DOHH2 (cell line): ENCODE data around the gene SYNPO2.
A peak's percentile ranks its signal among the peaks of the same experiment; 100 is the strongest.

Experiments used
- H3F3A ChIP-seq: fragments of 200-600 bp; sonication (generic), shearing (Covaris generic); 2 replicates; pipeline ENCODE4 v1.6.0; 2016; ENCODE audit warnings: antibody characterized with exemption, mild to moderate bottlenecking; ENCODE audit not compliant: control insufficient read depth, insufficient read depth
- H3K27ac ChIP-seq: fragments of 200-600 bp; sonication (generic); 2 replicates; pipeline ENCODE4 v1.5.1; 2014; ENCODE audit warnings: low read depth, mild to moderate bottlenecking, low read length, moderate library complexity
- H3K27me3 ChIP-seq: fragments of 200-600 bp; sonication (generic); 2 replicates; pipeline ENCODE4 v1.6.1; 2014; ENCODE audit warnings: mild to moderate bottlenecking, low read length, mixed read lengths; ENCODE audit not compliant: control insufficient read depth
- H3K36me3 ChIP-seq: fragments of 200-600 bp; sonication (generic); 2 replicates; pipeline ENCODE4 v1.6.1; 2014; ENCODE audit warnings: mild to moderate bottlenecking, low read length, moderate library complexity, mixed read lengths; ENCODE audit not compliant: control insufficient read depth
- H3K4me1 ChIP-seq: fragments of 200-600 bp; sonication (generic); 2 replicates; pipeline ENCODE4 v1.6.1; 2014; ENCODE audit warnings: mild to moderate bottlenecking, low read length, mixed read lengths; ENCODE audit not compliant: control insufficient read depth
- H3K4me2 ChIP-seq: fragments of 200-600 bp; sonication (generic); 2 replicates; pipeline ENCODE4 v1.6.0; 2014; ENCODE audit warnings: mild to moderate bottlenecking, low read length, moderate library complexity
- H3K4me3 ChIP-seq: fragments of 200-600 bp; sonication (generic); 2 replicates; pipeline ENCODE4 v1.5.1; 2014; ENCODE audit warnings: mild to moderate bottlenecking, low read length, mixed read lengths
- H3K79me2 ChIP-seq: fragments of 200-600 bp; sonication (generic); 2 replicates; pipeline ENCODE4 v1.6.1; 2014; ENCODE audit warnings: mild to moderate bottlenecking, low read length, mixed read lengths; ENCODE audit not compliant: control insufficient read depth
- H3K9me2 ChIP-seq: fragments of 200-600 bp; sonication (generic); replicated peaks from 2 replicates; pipeline ENCODE4 v1.6.1; 2014; ENCODE audit warnings: mild to moderate bottlenecking, low read length, mixed read lengths; ENCODE audit not compliant: control insufficient read depth
- H3K9me3 ChIP-seq: fragments of 200-600 bp; sonication (generic); 2 replicates; pipeline ENCODE4 v1.6.1; 2014; ENCODE audit warnings: antibody characterized with exemption, low read length, mixed read lengths; ENCODE audit not compliant: control insufficient read depth, insufficient read depth
- H4K20me1 ChIP-seq: fragments of 200-600 bp; sonication (generic); 2 replicates; pipeline ENCODE4 v1.6.0; 2014; ENCODE audit warnings: low read depth, mild to moderate bottlenecking, antibody characterized with exemption, low read length, moderate library complexity; ENCODE audit not compliant: control insufficient read depth, insufficient read depth
- CTCF ChIP-seq: fragments of 200-600 bp; sonication (generic); IDR thresholded peaks from one replicate; pipeline ENCODE4 v1.5.1; 2014; ENCODE audit warnings: antibody characterized with exemption, mild to moderate bottlenecking, low read depth, low read length; ENCODE audit not compliant: poor library complexity, severe bottlenecking
- EZH2phosphoT487 ChIP-seq: fragments of 200-600 bp; sonication (generic); IDR thresholded peaks from 2 replicates; pipeline ENCODE4 v1.6.1; 2017; ENCODE audit warnings: borderline replicate concordance, mild to moderate bottlenecking, antibody characterized with exemption, low read length, moderate library complexity, mixed read lengths

The SYNPO2 gene

GRCh38 chr4:119037709-119038108 lies 149.1 kb downstream of the SYNPO2 start:
- Histone ChIP-seq H3K9me3 (peaks cover 3% of the 10 kb centered on the region; the same call in 1 of the 2 replicates), H4K20me1 (no peaks in the 10 kb centered on the region), H3K27ac (peak overlapping the region; percentile 89), H3F3A (peaks cover 14% of the 10 kb centered on the region), H3K36me3 (peaks cover 42% of the 10 kb centered on the region), H3K4me2 (peak overlapping the region; percentile 7; the same call in 1 of the 2 replicates), H3K4me1 (peaks cover 97% of the 10 kb centered on the region), H3K9me2 (no peaks in the 10 kb centered on the region), H3K27me3 (no peaks in the 10 kb centered on the region), H3K79me2 (peaks cover 8% of the 10 kb centered on the region; the same call in 1 of the 2 replicates), H3K4me3 (0 out of 2 replicates have a peak overlapping the region, but pooled peaks have one; percentile 5)
- TF ChIP-seq EZH2phosphoT487 (no peak), CTCF (no peak)

GRCh38 chr4:119038116-119038841 lies 149.6 kb downstream of the SYNPO2 start:
- peaks cover 98% of the 10 kb centered on the region for H3K4me1 ChIP-seq
- H3K27me3 ChIP-seq = no peaks in the 10 kb centered on the region
- no peaks in the 10 kb centered on the region for H4K20me1 ChIP-seq
- H3K79me2 ChIP-seq = peaks cover 7% of the 10 kb centered on the region; the same call in 1 of the 2 replicates
- H3K4me3 ChIP-seq = peak overlapping the region; percentile 21; the same call in 1 of the 2 replicates
- peaks cover 44% of the 10 kb centered on the region for H3K36me3 ChIP-seq
- peak overlapping the region; percentile 89 for H3K27ac ChIP-seq
- H3K9me3 ChIP-seq = peaks cover 3% of the 10 kb centered on the region; the same call in 1 of the 2 replicates
- TF ChIP-seq CTCF = no peak
- TF ChIP-seq EZH2phosphoT487 = no peak
- no peaks in the 10 kb centered on the region for H3K9me2 ChIP-seq
- peaks cover 17% of the 10 kb centered on the region for H3F3A ChIP-seq
- peak overlapping the region; percentile 36 for H3K4me2 ChIP-seq

- Histone ChIP-seq H3K79me2 (peaks cover 8% of the 10 kb centered on the region; the same call in 1 of the 2 replicates), H3K4me3 (peak overlapping the region; percentile 21; the same call in 1 of the 2 replicates), H3K27ac (peak overlapping the region; percentile 89), H4K20me1 (no peaks in the 10 kb centered on the region), H3K4me2 (peak overlapping the region; percentile 36; the same call in 1 of the 2 replicates), H3K9me2 (no peaks in the 10 kb centered on the region), H3K27me3 (no peaks in the 10 kb centered on the region), H3K36me3 (peaks cover 41% of the 10 kb centered on the region), H3F3A (peaks cover 14% of the 10 kb centered on the region), H3K9me3 (peaks cover 3% of the 10 kb centered on the region; the same call in 1 of the 2 replicates), H3K4me1 (peaks cover 98% of the 10 kb centered on the region)
- TF ChIP-seq CTCF = no peak
- TF ChIP-seq EZH2phosphoT487 = no peak
Observed at GRCh38 chr4:119039160-119039559, 150.5 kb downstream of the SYNPO2 start.
